SK-N-SH treated with all-trans-retinoic acid at 6 μM for 48 hours (cell line): ENCODE results near the gene NCKAP5.

Experiments used
- ARNTL ChIP-seq: fragments of 450-650 bp; formaldehyde crosslinking; IDR thresholded peaks from 2 replicates; pipeline ENCODE4 v1.5.0; 2020; ENCODE audit warnings: low read depth, mild to moderate bottlenecking, moderate library complexity, borderline replicate concordance
- ISL1 ChIP-seq: fragments of 250-450 bp; sonication (Bioruptor Pico); IDR thresholded peaks from 2 replicates; pipeline ENCODE4 v2.1.2; 2022; ENCODE audit warnings: mild to moderate bottlenecking, moderate library complexity
- PPARA ChIP-seq: fragments of 250-450 bp; sonication (Bioruptor Pico); IDR thresholded peaks from 2 replicates; pipeline ENCODE4 v1.5.0; 2020; ENCODE audit warnings: mild to moderate bottlenecking, borderline replicate concordance
- RARB ChIP-seq: fragments of 250-450 bp; sonication (Bioruptor Pico); IDR thresholded peaks from 2 replicates; pipeline ENCODE4 v1.8.0; 2021; ENCODE audit warnings: mild to moderate bottlenecking, moderate library complexity
- SNAI2 ChIP-seq: fragments of 250-450 bp; sonication (Bioruptor Pico); IDR thresholded peaks from 2 replicates; pipeline ENCODE4 v1.5.0; 2020; ENCODE audit warnings: mild to moderate bottlenecking, moderate library complexity
- ZC3H10 ChIP-seq: fragments of 250-450 bp; sonication (Bioruptor Pico); IDR thresholded peaks from 2 replicates; pipeline ENCODE4 v1.5.1; 2021; ENCODE audit warnings: mild to moderate bottlenecking, moderate library complexity
- ZFP3 ChIP-seq: fragments of 250-450 bp; sonication (Bioruptor Pico); IDR thresholded peaks from 2 replicates; pipeline ENCODE4 v1.5.0; 2020; ENCODE audit warnings: mild to moderate bottlenecking, moderate library complexity
- ZFP30 ChIP-seq: fragments of 450-650 bp; formaldehyde crosslinking; IDR thresholded peaks from 2 replicates; pipeline ENCODE4 v1.5.0; 2022; ENCODE audit warnings: mild to moderate bottlenecking, moderate library complexity
- ZNF565 ChIP-seq: fragments of 450-650 bp; formaldehyde crosslinking; conservative IDR thresholded peaks from 2 replicates; pipeline ENCODE4 v1.5.0; 2020; ENCODE audit warnings: low read depth, mild to moderate bottlenecking, moderate library complexity
- ZNF8 ChIP-seq: fragments of 450-650 bp; formaldehyde crosslinking; IDR thresholded peaks from 2 replicates; pipeline ENCODE4 v1.5.0; 2020; ENCODE audit warnings: mild to moderate bottlenecking, moderate library complexity
- TF ChIP-seq, protein P1 (sequence below): fragments of 250-450 bp; sonication (Bioruptor Pico); IDR thresholded peaks from 2 replicates; pipeline ENCODE4 v1.5.1; 2020; ENCODE audit warnings: low read depth, mild to moderate bottlenecking, moderate library complexity

DNA sequence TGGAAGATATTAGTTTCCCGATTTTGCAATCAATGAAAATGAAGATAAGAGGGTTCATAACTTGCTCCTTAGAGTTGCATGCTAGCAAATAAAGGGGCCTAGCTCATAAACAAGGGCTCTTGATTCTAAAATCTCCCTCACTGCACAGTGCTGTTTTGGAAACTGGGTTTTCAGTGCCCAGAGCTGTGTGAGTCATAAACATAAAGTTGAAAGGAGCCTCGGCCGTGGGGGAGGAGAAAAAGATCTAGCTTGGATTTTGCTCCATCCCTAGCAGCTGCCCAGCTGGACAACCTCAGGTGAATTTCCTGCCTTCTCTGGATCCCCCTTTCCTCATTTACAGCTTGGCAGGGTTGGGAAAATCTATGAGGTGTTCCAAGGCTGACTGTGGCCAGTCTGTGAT, 940.7 kb downstream of the NCKAP5 start:
- TF ChIP-seq ARNTL (CRISPR knock-in tag) (no peak), ZC3H10 (CRISPR knock-in tag) (no peak), ISL1 (CRISPR knock-in tag) (no peak), PPARA (CRISPR knock-in tag) (no peak), ZFP30 (CRISPR knock-in tag) (no peak), RARB (CRISPR knock-in tag) (no peak), SNAI2 (no peak), ZNF8 (CRISPR knock-in tag) (no peak), ZFP3 (no peak), ZNF565 (CRISPR knock-in tag) (no peak)
- TF ChIP-seq, protein P1, sequence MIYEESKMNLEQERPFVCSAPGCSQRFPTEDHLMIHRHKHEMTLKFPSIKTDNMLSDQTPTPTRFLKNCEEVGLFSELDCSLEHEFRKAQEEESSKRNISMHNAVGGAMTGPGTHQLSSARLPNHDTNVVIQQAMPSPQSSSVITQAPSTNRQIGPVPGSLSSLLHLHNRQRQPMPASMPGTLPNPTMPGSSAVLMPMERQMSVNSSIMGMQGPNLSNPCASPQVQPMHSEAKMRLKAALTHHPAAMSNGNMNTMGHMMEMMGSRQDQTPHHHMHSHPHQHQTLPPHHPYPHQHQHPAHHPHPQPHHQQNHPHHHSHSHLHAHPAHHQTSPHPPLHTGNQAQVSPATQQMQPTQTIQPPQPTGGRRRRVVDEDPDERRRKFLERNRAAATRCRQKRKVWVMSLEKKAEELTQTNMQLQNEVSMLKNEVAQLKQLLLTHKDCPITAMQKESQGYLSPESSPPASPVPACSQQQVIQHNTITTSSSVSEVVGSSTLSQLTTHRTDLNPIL (CRISPR knock-in tag): no peak
